Endothelial cell of umbilical vein (primary cell): ENCODE measurements around the gene LIMS3. TPM values are rescaled to one million over a fixed set of nuclear protein-coding genes. Genes with fewer than 3 reads are reported as not detected.
"Not testable (repeated sequence)": the region's sequence is repeated elsewhere in the genome, so short reads cannot be mapped to it uniquely, and the experiment has no call there.

ENCODE experiments used
- BruUV-seq: library from RNA; stranded (reverse); fragments of 400-500 nt; replicated peaks from 2 replicates; lab custom pipeline; 2021; lab: Mats Ljungman, UMichigan
- CTCF ChIA-PET: fragments of 300-600, 350-600 bp; sonication (Branson Sonifier 250); formaldehyde crosslinking; loops from one replicate; lab custom pipeline; 2021; ENCODE audit warnings: antibody characterized with exemption, inconsistent platforms; lab: Charles Lee
- POLR2A ChIA-PET: fragments of 300-600, 350-600 bp; sonication (Branson Sonifier 250); formaldehyde crosslinking; loops from one replicate; lab custom pipeline; 2021; ENCODE audit warnings: antibody characterized with exemption, inconsistent platforms; lab: Charles Lee
- DNase-seq: peaks from one replicate; pipeline ENCODE4 v3.0.0-alpha.2; 2011; ENCODE audit warnings: low read depth, low spot score
- FAIRE-seq: peaks from 2 replicates; lab custom pipeline; 2011; peaks lifted over from hg19 to GRCh38; lab: Jason Lieb, UNC
- H2AFZ ChIP-seq: 2 replicates; pipeline ENCODE4 v1.6.0; 2012; ENCODE audit warnings: low read depth, low read length, control low read depth, inconsistent platforms
- H3K27ac ChIP-seq: 2 replicates; pipeline ENCODE4 v1.5.1; 2011; ENCODE audit warnings: low read depth, mild to moderate bottlenecking, control low read depth, low read length, moderate library complexity; ENCODE audit not compliant: insufficient read depth
- H3K27me3 ChIP-seq, 2 experiments: 2 replicates each; pipeline versions ENCODE4 v1.6.0 to v1.6.1; 2011; ENCODE audit warnings: low read length in 2 of 2, mixed read lengths in 1 of 2; ENCODE audit not compliant: control insufficient read depth in 2 of 2, insufficient read depth in 2 of 2
- H3K36me3 ChIP-seq, 2 experiments: 2 replicates in 1 of 2; 3 replicates in 1 of 2; pipeline ENCODE4 v1.5.1; 2011; ENCODE audit warnings: low read length in 2 of 2, mild to moderate bottlenecking in 1 of 2, moderate library complexity in 1 of 2; ENCODE audit not compliant: control insufficient read depth in 2 of 2, insufficient read depth in 2 of 2; ENCODE audit errors: extremely low read depth in 1 of 2
- H3K4me1 ChIP-seq: 3 replicates; pipeline ENCODE4 v1.5.1; 2011; ENCODE audit warnings: mild to moderate bottlenecking, low read length; ENCODE audit not compliant: control insufficient read depth, insufficient read depth; ENCODE audit errors: extremely low read depth
- H3K4me2 ChIP-seq: 2 replicates; pipeline ENCODE4 v1.6.1; 2011; ENCODE audit warnings: low read length, control low read depth, mixed read lengths; ENCODE audit not compliant: insufficient read depth
- H3K4me3 ChIP-seq, 3 experiments: fragments of 200-600 bp in 1 of 3; sonication (generic), shearing (Covaris generic) in 1 of 3; replicated peaks in 1 of 3; 2 replicates each; pipeline ENCODE4 v1.5.1; 2011 to 2016; ENCODE audit warnings: control low read depth in 3 of 3, low read length in 3 of 3, mild to moderate bottlenecking in 2 of 3, inconsistent platforms in 1 of 3, low read depth in 1 of 3, moderate library complexity in 1 of 3; ENCODE audit not compliant: insufficient read depth in 1 of 3
- H3K79me2 ChIP-seq: 2 replicates; pipeline ENCODE4 v1.6.0; 2012; ENCODE audit warnings: low read length, inconsistent platforms; ENCODE audit not compliant: control insufficient read depth, insufficient read depth
- H3K9ac ChIP-seq: replicated peaks from 2 replicates; pipeline ENCODE3; 2011; ENCODE audit warnings: low read length, control low read depth; ENCODE audit not compliant: insufficient read depth; ENCODE audit errors: extremely low read depth
- H3K9me1 ChIP-seq: replicated peaks from 3 replicates; pipeline ENCODE4 v1.6.0; 2011; ENCODE audit warnings: mild to moderate bottlenecking, low read length; ENCODE audit not compliant: control insufficient read depth, insufficient read depth; ENCODE audit errors: extremely low read depth
- H3K9me3 ChIP-seq: replicated peaks from 2 replicates; pipeline ENCODE4 v1.5.1; 2012; ENCODE audit warnings: low read length, inconsistent platforms; ENCODE audit not compliant: control insufficient read depth, insufficient read depth
- H4K20me1 ChIP-seq: replicated peaks from 2 replicates; pipeline ENCODE3; 2011; ENCODE audit warnings: mild to moderate bottlenecking, low read length; ENCODE audit not compliant: control insufficient read depth, insufficient read depth; ENCODE audit errors: extremely low read depth
- dilution Hi-C: fragments of 300-500 bp; cut with MboI; formaldehyde crosslinking; loops from one replicate; pipeline ENCODE4 v1.15.0; 2019; ENCODE audit warnings: low sequenced_read_pairs; ENCODE audit not compliant: extremely low pct_ligation_motif_present
- intact Hi-C: fragments of 100-400 bp; cut with micrococcal nuclease; formaldehyde crosslinking; loops from one replicate; pipeline ENCODE4 v1.10.0; 2022
- polyA plus RNA-seq, 4 experiments: library from polyadenylated mRNA; depleted of rRNA in 3 of 4; stranded (reverse) in 3 of 4; unstranded in 1 of 4; fragments of >200 nt; gene quantifications; 2 replicates each; pipeline versions ENCODE4 v1.2.1 to v1.2.3, GENCODE V29; 2011 to 2012; ENCODE audit warnings: missing spikeins in 1 of 4
- total RNA-seq: library from RNA; stranded (reverse); gene quantifications from 2 replicates; pipeline ENCODE4 v1.2.3, GENCODE V29; 2021

LIMS3 gene
- total and polyA plus RNA-seq, 2 donors (not counting 3 experiments of a cell fraction or from before 2014, with no cell fraction given) = 9.4 to 13.5 TPM

- H3K36me3 ChIP-seq, H3K79me2 ChIP-seq, H3K4me2 ChIP-seq, H3K4me1 ChIP-seq, DNase-seq, H2AFZ ChIP-seq, H3K27me3 ChIP-seq, FAIRE-seq, intact Hi-C loops, H3K9ac ChIP-seq, H3K4me3 ChIP-seq, H3K27ac ChIP-seq, dilution Hi-C loops, H3K9me3 ChIP-seq, H3K9me1 ChIP-seq, H4K20me1 ChIP-seq, POLR2A ChIA-PET, CTCF ChIA-PET, BruUV-seq: not testable (repeated sequence)
Observed at GRCh38 chr2:109936534-109936933, 38.0 kb downstream of the LIMS3 start.

- BruUV-seq, intact Hi-C loops, H3K27me3 ChIP-seq, H3K9me3 ChIP-seq, dilution Hi-C loops, H3K4me3 ChIP-seq, H3K79me2 ChIP-seq, POLR2A ChIA-PET, H3K27ac ChIP-seq, H3K9ac ChIP-seq, CTCF ChIA-PET, H3K4me1 ChIP-seq, H4K20me1 ChIP-seq, H3K9me1 ChIP-seq, DNase-seq, FAIRE-seq, H2AFZ ChIP-seq, H3K4me2 ChIP-seq, H3K36me3 ChIP-seq: not testable (repeated sequence)
Observed at GRCh38 chr2:109945362-109945761, 46.9 kb downstream of the LIMS3 start.

- dilution Hi-C loops, BruUV-seq: not testable (repeated sequence)
Observed at GRCh38 chr2:109947262-109947958, 48.9 kb downstream of the LIMS3 start.

GRCh38 chr2:109947959-109948520, 49.6 kb downstream of the LIMS3 start:
- POLR2A ChIA-PET, FAIRE-seq, H3K9ac ChIP-seq, H3K27me3 ChIP-seq, intact Hi-C loops, H3K4me1 ChIP-seq, H2AFZ ChIP-seq, H4K20me1 ChIP-seq, CTCF ChIA-PET, H3K27ac ChIP-seq, H3K36me3 ChIP-seq, H3K4me3 ChIP-seq, dilution Hi-C loops, H3K79me2 ChIP-seq, H3K4me2 ChIP-seq, DNase-seq, BruUV-seq, H3K9me1 ChIP-seq, H3K9me3 ChIP-seq: not testable (repeated sequence)

More at GRCh38 chr2:109947262-109947958, 48.9 kb downstream of the LIMS3 start:
- H3K4me2 ChIP-seq, CTCF ChIA-PET, H3K4me3 ChIP-seq, POLR2A ChIA-PET, H3K9me3 ChIP-seq, H3K27ac ChIP-seq, H3K9ac ChIP-seq, H2AFZ ChIP-seq, H3K36me3 ChIP-seq, intact Hi-C loops, H3K27me3 ChIP-seq, FAIRE-seq, DNase-seq, H3K9me1 ChIP-seq, H4K20me1 ChIP-seq, H3K4me1 ChIP-seq, H3K79me2 ChIP-seq: not testable (repeated sequence)
